ENCODE results near the gene KRT81.
"Not testable (repeated sequence)": the region's sequence is repeated elsewhere in the genome, so short reads cannot be mapped to it uniquely, and the experiment has no call there.

The KRT81 gene

DNA sequence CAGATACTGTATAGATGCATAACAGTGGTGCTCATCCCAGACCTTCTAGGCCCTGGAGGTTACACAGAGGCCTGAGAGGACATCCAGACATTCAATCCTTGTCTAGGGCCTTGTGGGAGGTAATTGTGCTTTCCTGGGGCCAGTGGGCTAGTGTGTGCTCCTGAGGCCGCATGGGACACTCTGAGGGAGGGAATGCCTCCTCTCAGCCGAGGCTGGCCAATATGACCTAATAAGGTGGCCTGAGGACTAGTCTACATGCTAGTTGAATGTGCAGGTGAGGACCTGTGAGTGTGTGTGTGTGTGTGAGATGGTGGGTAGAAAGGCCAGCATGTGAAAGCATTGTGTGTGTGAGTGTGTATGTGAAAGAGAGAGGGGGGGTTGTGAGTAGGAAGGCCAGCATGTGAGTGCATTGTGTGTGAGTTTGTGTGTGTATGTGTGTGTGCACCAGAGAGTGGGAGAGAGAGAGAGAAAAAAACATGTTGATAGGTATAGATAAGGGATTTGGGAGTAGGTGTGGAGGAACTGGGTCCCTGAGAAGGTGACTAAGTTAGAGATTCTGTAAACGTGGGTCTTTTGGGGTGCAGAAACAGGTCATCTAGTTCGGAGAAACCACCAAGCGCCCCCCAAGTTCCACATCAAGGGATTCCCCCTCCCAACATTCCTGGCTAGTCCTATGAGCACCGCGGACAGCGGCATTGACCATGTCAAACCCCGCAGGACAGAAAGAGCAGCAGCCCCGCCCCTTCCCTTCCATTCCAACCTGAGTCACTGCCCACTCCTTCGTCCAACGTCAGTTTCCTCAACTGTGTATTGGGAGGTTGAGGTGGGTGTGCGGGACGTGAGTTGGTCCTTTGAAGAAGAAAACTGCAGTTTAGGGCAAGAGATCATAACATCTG lies 9.7 kb upstream of the KRT81 start:
- DNase-seq (ENCODE audit: low read depth in 1 of 2, low spot score in 1 of 2): no peak

DNA sequence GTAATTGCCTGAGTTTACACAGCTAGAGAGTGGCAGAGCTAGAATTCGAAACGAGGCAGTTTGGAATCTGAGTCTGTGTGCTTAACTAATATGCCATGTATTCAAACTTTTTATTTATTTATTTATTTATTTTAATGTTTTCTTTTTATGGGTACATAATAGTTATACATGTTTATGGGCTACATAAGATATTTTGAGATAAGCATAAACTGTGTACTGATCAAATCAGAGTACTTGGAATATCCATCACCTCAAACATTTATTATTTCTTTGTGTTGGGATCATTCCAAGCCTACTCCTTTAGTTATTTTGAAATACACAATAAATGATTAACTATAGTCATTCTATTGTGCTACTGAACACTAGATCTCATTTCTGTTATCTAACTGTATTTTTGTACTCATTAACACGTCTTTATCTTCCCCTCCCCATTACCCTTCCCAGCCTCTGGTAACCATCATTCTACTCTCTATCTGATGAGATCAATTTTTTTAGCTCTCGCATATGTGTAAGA lies 7.4 kb upstream of the KRT81 start:
- DNase-seq (ENCODE audit: low read depth in 1 of 2, low spot score in 1 of 2): no peak

DNA sequence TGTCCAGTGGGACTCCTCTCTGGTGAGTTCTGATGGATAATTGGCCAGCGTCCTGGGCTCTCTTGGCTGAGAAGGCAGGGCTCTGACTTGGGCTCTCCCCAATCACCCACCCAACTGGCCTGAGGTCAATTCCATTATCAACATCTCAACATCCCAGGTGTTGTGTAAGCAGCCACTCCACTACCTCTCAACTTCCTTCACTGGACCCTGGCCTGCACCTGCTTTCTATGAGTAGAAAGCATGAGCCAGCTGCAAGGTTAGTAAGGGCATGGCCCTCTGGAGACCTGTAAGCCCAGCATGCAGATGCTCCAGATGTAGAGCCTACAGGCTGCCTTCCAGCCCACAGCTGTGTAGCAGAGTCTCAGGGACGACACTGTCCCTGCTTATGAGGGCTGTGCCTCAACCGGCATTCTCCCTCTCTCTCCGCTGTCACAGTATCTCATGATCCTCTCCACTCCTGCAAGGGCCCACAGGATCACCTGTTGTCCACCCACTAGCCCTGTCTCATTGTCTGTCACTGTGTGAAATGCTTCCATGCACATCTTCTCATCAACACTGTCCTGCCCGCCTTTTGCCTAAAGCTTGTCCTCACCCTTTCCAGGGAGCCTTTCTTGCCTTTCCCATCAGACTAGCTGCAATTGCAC lies 5.4 kb upstream of the KRT81 start:
- no peak for DNase-seq (ENCODE audit: low read depth in 1 of 2, low spot score in 1 of 2)

DNA sequence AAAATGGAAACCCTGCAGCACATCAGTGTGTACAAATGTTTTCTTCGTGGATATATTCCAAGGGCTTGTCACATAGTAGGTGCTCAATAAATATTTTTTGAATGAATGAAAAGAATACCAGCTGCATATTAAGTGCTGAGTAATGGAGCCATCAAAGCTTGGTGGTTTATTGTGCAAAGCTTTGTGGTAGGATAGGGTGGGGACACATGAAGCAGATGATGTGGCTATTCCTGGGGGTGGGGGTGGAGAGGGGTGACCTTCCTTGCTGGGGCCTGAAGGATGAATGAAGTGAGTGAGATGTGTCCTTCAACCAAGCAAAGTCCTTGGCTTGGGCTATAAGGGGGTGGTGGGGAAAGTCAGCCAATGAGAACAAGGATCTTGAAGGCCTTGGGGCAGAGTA lies 4.3 kb upstream of the KRT81 start:
- DNase-seq (ENCODE audit: low read depth in 1 of 2, low spot score in 1 of 2): no peak

DNA sequence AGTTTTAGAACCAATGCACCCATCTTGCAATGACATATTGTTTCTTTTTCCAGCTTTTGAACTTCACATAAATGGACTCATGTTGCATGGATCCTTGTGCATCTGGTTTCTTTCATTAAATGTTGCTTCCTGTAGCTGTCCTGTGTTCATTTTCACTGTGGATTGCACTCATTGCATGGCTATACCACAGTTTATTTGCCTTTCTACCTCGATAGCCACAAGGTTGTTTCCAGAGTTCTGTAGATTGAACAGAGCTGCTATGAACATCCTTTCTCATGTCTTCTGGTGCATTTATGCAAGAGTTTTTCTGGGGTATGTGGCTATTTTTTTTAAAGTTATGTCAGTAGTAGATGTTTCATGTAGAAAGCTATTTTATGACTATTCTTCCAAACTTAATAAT lies 3.5 kb upstream of the KRT81 start:
- no peak for DNase-seq (ENCODE audit: low read depth in 1 of 2, low spot score in 1 of 2)

DNA sequence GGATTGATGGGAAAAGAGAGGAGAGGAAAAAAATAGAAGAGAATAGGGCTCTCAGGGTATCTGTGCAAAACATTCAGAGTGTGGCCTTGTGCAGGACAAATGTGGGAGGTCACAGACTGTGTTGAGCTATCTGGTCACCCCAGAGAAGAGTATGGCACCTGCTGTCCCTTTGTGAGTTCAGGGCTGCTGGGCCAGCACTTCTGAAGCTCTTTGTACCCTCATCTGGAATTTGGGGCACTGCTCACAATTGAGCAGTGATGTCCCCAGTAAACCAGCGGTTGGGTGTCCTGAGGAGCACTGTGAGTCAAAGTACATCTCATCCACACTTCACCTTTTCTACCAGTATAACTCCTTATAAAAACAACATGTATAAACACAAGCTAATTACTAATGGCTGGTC lies 2.6 kb upstream of the KRT81 start:
- no peak for DNase-seq (ENCODE audit: low read depth in 1 of 2, low spot score in 1 of 2)

DNA sequence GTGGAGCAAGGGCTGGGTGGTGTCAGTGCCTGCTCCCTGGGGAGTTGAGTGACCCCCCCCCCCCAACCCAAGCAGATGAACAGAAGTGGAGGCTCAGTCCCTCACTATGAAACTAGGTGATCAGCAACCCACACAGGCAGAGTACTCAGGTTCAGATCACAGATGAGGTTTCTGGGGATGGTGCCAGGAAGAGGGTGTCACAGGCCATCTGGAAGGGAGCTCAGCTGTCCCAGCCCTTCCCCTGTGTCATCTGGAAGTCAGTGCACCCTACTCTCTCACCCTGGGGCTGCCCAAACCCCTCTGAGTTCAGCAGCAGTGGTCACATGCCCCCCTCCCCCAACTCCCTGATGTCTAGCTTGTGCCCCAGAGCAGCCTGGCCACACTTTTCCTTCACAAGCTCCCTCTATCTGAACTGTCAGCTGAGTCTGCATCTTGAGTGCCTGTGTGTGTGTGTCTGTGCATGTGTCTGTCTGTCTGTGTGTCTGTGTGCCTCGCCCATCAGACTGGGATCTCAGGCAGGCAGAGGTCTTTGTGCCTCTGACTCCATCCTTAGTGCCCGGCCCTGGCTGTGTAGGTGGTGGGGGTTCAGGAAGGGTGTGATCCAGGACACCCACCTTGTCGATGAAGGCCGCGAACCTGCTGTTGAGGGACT lies 725 bp downstream of the KRT81 start:
- not testable (repeated sequence) for DNase-seq (ENCODE audit: low read depth in 1 of 2, low spot score in 1 of 2)

DNA sequence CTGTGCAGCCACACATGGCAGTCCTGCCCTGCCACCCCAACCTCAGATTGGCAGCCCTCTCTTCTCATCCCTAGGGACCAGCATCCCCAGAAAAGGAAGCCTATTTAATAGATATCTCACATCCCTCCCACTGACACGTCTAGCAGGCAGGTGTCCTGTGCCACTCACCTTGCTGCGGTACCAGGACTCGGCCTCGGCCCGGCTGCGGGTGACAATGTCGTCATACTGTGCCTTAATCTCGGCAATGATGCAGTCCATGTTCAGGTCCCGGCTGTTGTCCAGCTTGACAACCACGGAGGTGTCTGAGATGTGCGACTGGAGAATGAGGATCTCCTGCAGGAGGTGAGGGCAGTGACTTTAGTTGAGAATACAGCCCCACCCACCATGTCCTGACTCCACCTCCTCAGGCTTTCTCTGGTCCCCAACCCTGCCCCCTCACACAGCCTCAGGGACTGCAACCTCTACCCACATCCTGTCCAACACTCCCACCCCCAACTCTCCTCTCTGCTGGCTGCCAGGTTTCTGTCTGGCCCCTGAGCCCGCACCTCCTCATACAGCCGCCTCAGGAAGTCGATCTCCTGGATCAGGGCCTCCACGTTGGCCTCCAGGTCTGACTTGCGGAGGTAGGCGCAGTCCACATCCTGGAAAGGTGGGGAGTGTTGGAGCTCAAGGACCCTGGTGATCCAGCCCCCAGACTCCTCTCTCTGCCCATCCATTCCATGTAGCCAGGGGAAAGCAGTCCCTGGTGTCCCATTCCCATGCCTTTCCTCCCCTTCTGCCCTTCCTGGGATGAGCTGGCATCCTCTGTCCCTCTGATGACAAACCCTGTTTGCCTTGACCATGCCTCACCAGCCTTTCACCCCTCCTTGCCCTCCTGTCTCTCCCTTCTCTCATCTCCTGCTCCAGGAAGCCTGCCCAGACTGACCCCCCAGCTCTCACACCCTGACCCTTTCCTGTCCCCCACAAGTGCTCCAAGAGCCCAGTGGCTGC lies 3.2 kb downstream of the KRT81 start:
- DNase-seq (ENCODE audit: low read depth in 1 of 2, low spot score in 1 of 2): not testable (repeated sequence)

DNA sequence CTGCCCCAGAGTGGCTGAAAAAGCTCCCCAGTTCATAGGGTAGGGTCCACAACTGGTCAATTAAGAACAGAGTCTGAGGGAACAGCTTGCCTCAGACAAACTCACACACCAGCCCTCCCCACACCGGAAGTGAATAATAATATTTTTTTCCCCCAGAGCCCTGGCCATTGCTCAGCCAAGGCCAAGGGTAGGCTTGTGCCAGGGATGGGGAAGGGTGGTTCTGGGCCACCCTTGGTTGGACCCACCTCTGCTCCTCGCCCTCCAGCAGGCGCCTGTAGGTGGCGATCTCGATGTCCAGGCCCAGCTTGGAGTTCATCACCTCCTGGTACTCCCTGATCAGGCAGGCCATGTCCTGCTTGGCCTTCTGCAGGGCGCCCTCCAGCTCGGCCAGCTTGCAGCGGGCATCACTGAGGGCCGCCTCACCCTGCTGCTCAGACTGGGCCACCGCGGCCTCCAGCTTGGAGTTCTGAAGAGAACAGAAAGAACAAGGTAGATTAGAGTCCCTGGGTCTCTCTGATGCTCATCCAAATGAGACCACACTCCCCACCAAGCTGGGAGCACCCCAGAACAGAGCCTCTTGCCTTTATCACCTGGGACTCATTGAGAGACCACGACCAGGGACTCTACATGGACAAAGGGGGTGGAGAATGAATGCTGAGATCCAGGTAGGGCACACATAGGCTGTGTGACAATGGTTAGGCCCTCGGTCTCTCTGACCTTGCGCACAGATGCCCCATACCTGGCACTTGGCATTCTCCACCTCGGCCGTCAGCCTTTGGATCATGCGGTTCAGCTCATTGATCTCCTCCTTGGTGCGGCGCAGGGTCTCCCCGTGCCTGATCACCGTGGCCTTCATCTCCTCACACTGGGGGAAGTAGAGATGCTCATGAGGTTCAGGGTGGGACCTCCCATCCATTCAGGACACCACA lies 4.2 kb downstream of the KRT81 start:
- not testable (repeated sequence) for DNase-seq (ENCODE audit: low read depth in 1 of 2, low spot score in 1 of 2)

DNA sequence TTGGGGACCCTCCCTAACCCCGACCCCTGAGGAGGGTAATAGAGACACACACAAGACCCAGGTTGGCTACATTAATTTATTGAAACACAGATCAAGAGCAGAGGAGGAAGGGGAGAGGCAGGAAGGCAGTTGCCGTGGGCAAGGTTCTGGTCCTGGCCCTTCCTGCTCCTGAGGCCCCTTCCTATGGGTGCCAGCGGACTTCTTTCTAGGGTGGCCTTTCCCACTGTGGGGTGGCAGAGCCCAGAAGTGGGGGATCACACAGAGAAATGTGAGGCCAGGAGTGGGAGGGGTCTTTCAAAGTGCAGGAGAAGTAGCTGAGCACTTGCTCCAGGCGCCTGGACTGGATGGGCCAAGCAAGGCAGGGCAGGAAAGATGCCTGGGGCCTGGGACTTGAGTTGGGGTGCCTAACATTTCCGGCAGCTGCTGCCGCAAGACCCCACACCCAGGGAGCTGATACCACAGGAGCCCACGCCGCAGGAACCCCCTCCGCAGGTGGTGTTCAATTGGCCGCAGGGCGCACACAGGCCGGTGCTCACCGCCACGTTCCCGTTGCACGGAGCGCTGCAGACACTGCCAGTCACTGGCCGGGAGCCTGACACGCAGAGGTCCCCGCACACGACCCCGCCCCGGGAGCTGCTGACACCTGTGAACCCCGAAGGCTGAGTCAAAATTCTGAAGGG lies 5.3 kb downstream of the KRT81 start:
- no peak for DNase-seq (ENCODE audit: low read depth in 1 of 2, low spot score in 1 of 2)

DNA sequence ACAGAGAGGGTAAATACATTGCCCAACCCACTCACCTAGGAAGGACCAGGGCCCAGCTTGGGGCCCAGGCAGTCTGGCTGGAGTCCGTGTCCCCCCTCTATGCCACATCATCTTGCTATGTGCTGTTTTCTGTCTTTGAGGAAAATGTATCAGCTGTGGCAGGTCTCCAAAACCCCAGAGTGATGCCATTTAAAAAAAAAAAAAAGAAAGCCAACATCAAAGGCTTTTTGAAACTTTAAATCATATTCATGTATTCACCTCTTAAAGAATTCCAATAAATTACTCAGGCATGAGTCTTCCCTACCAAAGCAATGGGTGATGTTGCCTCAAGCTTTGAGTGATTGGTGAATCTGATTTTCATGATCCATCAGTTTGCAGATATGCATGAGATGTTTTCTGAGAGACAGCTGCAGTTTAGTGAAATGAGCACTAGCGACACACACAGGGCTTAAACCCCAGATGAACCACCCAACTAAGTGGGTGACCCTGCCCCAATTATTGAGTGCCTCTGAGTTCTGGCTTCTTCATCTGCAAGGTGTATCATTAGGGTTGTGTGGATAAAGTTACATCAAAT lies 6.1 kb downstream of the KRT81 start:
- DNase-seq (ENCODE audit: low read depth in 1 of 2, low spot score in 1 of 2): no peak

DNA sequence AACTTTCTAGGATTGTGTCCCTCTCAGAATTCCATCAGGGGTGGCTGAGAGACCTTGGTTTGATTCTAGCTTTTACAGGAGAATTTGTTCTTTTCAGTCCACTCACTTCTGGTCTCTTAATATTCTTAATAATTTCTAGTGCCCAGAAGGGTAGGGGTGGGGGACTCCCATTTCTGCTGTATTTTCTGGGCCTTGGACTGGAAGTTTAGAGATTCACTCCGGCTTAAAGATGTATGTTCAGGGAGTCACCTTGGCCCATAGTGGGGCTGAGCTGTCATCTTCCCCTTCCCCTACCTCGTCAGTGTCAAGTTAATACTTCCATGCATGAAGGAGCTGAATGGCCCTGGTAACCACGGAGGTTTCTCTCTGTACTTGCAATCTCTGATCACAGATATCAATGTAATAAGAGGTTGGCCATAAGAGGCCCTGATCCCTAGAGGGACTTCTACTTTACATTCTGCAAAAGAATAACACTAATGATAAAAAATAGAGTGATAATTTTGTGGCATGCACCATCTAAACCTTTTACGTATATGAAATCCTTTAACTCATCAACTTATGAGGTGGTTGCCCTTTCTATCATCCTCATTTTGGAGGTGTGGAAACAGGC lies 6.7 kb downstream of the KRT81 start:
- DNase-seq (ENCODE audit: low read depth in 1 of 2, low spot score in 1 of 2): no peak

DNA sequence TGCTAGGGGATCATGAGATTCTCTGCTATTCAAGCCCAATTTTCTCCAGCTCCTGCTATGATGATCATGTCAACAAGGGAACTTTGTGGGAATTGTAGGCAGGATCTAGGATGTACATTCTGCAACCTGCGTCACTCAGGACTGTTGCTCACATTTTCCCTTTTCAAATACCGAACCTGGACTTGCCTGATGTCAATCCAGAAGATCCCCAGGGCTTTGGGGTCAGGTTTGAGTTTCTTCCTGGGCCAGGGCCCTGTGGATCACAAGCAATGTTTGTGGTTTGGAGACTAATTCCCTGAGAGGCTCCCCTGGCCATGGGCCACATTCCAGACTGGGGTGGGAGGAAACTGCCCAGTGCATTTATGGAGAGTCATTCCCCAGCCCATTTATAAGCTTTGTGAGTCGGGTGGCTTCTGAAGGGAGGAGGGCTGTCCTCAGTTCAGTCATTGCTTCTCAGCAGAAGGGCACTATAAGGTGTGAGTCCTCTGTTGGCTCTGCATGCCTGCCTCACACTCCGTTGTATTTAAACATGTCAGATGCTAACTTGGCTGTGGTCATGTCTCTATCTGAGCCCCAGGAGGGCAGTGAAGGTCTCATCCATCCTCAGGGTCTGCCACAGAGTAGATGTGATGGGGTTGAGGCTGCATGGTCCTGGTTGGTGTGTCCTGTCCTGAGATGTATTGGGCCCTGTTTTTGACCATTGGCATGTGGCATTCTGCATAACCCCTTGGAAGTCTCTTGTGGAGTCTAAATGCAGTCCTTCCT lies 10.4 kb downstream of the KRT81 start:
- no peak for DNase-seq (ENCODE audit: low read depth in 1 of 2, low spot score in 1 of 2)

DNA sequence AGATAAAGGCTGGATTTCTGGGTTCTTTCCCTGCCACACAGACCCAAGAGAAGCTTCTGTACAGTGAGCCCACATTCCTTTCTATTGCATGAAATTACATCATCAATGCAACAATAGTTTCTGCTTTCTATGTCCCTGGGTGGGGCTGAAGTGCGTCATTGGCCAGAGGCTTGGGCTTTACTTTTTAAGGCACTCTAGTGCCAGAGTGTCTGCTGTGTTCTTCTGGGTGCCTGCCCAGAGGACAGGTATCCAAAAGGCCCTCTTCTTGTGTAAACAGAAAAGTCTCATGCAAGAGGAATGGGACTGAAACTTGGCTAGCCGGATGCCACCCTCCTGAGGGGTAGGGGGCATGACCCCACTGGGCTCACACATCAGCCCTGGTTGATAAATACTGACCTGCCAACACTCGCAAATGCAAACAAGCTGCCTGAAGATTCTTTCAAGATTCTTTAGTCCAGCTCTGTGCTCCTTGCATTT lies 11.0 kb downstream of the KRT81 start:
- DNase-seq (ENCODE audit: low read depth in 1 of 2, low spot score in 1 of 2): no peak

DNA sequence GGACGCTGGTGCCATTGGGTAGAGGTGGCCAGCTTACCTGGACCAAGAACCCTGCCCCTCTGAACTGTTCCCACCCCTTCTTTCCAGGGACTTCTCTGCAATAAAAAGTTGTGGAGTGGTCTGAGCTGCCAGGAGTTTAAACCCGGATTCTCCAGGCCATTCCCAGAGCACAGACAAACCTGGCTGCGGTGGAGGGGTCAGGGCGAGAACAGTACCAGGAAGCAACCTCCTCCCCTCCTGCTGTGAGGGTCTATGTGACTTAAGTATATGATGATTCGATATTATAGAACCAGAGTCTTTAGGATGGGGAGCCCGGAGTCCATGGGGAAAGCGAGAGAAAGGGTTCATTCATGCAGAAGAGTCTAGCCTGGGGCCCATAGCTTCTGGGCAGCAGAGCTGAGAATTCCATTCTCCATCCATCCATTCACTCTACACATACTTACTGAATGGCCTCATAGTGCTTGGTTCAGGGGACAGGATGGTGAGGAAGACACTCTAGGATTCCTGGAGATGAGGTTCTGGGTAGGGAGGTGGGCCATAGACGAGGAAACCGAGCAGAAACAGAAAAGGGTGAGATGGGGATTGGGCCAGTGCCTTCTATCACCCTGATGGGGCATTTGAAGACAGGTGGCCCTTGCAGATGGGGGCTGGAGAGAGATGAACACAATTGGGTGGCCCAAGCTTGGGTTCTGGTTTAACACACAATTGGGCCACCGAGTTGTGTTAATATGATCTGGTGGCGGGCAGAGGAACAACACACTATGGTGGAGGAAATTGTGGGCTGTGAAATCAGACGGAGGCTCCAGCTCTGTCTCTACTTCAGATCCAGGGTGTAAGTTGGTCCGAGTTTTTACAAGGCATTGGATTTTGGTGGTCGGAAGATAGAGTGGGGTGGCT lies 11.7 kb downstream of the KRT81 start:
- DNase-seq (ENCODE audit: low read depth in 1 of 2, low spot score in 1 of 2): no peak
